HepG2 (cell line): ENCODE data around the gene CPEB3. TPM values are rescaled to one million over a fixed set of nuclear protein-coding genes. Genes with fewer than 3 reads are reported as not detected.

Source experiments
- CCDC6 ChIP-seq: sonication (generic); formaldehyde crosslinking; IDR thresholded peaks from 2 replicates; pipeline ENCODE4 v1.8.1; 2022; ENCODE audit warnings: mild to moderate bottlenecking, missing genetic modification reagents, moderate library complexity
- DDIT3 ChIP-seq: sonication (generic); formaldehyde crosslinking; IDR thresholded peaks from 2 replicates; pipeline ENCODE4 v1.4.0; 2020; ENCODE audit warnings: mild to moderate bottlenecking, missing genetic modification reagents
- DNMT3B ChIP-seq: conservative IDR thresholded peaks from 2 replicates; pipeline ENCODE4 v1.6.1; 2016; ENCODE audit warnings: missing biosample characterization, control low read depth
- ESRRA ChIP-seq: sonication (generic); formaldehyde crosslinking; IDR thresholded peaks from 2 replicates; pipeline ENCODE4 v1.5.1; 2020; ENCODE audit warnings: mild to moderate bottlenecking, low read depth, missing genetic modification reagents
- FOXM1 ChIP-seq: sonication (generic); formaldehyde crosslinking; IDR thresholded peaks from 2 replicates; pipeline ENCODE4 v1.5.0; 2020; ENCODE audit warnings: missing genetic modification reagents
- HCFC1 ChIP-seq: fragments of 150-350 bp; IDR thresholded peaks from 2 replicates; pipeline ENCODE4 v1.6.1; 2014; ENCODE audit warnings: low read depth, low read length
- HDAC1 ChIP-seq: sonication (generic); formaldehyde crosslinking; IDR thresholded peaks from 2 replicates; pipeline ENCODE4 v1.5.1; 2020; ENCODE audit warnings: mild to moderate bottlenecking, missing genetic modification reagents
- HIVEP1 ChIP-seq: sonication (generic); formaldehyde crosslinking; IDR thresholded peaks from 2 replicates; pipeline ENCODE4 v1.4.0; 2020; ENCODE audit warnings: mild to moderate bottlenecking, missing genetic modification reagents
- LRRFIP1 ChIP-seq: sonication (generic); formaldehyde crosslinking; conservative IDR thresholded peaks from 2 replicates; pipeline ENCODE4 v1.4.0; 2020; ENCODE audit warnings: missing genetic modification reagents
- MAFF ChIP-seq: IDR thresholded peaks from 2 replicates; pipeline ENCODE4 v1.6.1; 2011; ENCODE audit warnings: low read depth, low read length, improper control_type of control experiment
- MED1 ChIP-seq: sonication (generic); formaldehyde crosslinking; IDR thresholded peaks from 2 replicates; pipeline ENCODE4 v1.4.0; 2020; ENCODE audit warnings: missing genetic modification reagents
- NFE2 ChIP-seq: sonication (generic); formaldehyde crosslinking; IDR thresholded peaks from 2 replicates; pipeline ENCODE4 v1.4.0; 2020; ENCODE audit warnings: missing genetic modification reagents
- RARA ChIP-seq: IDR thresholded peaks from 2 replicates; pipeline ENCODE4 v1.6.1; 2016; ENCODE audit warnings: missing genetic modification reagents, missing compliant biosample characterization
- REXO4 ChIP-seq: sonication (generic); formaldehyde crosslinking; IDR thresholded peaks from 2 replicates; pipeline ENCODE4 v1.8.0; 2022; ENCODE audit warnings: missing genetic modification reagents, mild to moderate bottlenecking, borderline replicate concordance
- TRIM24 ChIP-seq: sonication (generic); formaldehyde crosslinking; IDR thresholded peaks from 2 replicates; pipeline ENCODE4 v1.8.0; 2022; ENCODE audit warnings: mild to moderate bottlenecking, missing genetic modification reagents
- YY1 ChIP-seq: IDR thresholded peaks from 2 replicates; pipeline ENCODE4 v1.6.1; 2011; ENCODE audit warnings: low read length, low read depth, moderate library complexity, mild to moderate bottlenecking; ENCODE audit not compliant: insufficient read depth, insufficient replicate concordance
- ZBTB21 ChIP-seq: sonication (generic); formaldehyde crosslinking; IDR thresholded peaks from 2 replicates; pipeline ENCODE4 v1.4.0; 2020; ENCODE audit warnings: missing genetic modification reagents
- ZNF12 ChIP-seq: sonication (generic); formaldehyde crosslinking; IDR thresholded peaks from 2 replicates; pipeline ENCODE4 v1.5.0; 2020; ENCODE audit warnings: missing genetic modification reagents
- ZNF263 ChIP-seq: sonication (generic); formaldehyde crosslinking; IDR thresholded peaks from 2 replicates; pipeline ENCODE4 v1.4.0; 2020; ENCODE audit warnings: missing genetic modification reagents
- ZNF556 ChIP-seq: sonication (generic); formaldehyde crosslinking; IDR thresholded peaks from 2 replicates; pipeline ENCODE4 v1.4.0; 2020; ENCODE audit warnings: mild to moderate bottlenecking, missing genetic modification reagents, borderline replicate concordance
- polyA plus RNA-seq, 8 experiments: library from polyadenylated mRNA; depleted of rRNA in 3 of 8; stranded (reverse) in 7 of 8; unstranded in 1 of 8; fragments of >200 nt; fragmentation: Illumina TruSeq in 4 of 8; extraction: Trizol in 4 of 8; gene quantifications; 2 replicates each; pipeline versions ENCODE4 v1.2.1 to v1.2.3, GENCODE V29; 2011 to 2016; ENCODE audit warnings: low read depth in 4 of 8, missing spikeins in 1 of 8, mixed read lengths in 1 of 8; ENCODE audit not compliant: insufficient read depth in 1 of 8
- total RNA-seq, 5 experiments: library from RNA; depleted of rRNA; stranded (reverse); fragments of >200 nt; fragmentation: Illumina TruSeq; extraction: Trizol; gene quantifications; 2 replicates each; pipeline ENCODE4 v1.2.3, GENCODE V29; 2016; ENCODE audit warnings: low read depth in 1 of 5
- TF ChIP-seq, protein P1 (sequence below): sonication (generic); formaldehyde crosslinking; IDR thresholded peaks from 2 replicates; pipeline ENCODE4 v1.8.1; 2023; ENCODE audit warnings: missing genetic modification reagents, mild to moderate bottlenecking, borderline replicate concordance
- TF ChIP-seq, protein P2 (sequence below): sonication (generic); formaldehyde crosslinking; IDR thresholded peaks from 2 replicates; pipeline ENCODE4 v1.5.0; 2020; ENCODE audit warnings: missing genetic modification reagents
- TF ChIP-seq, protein P3 (sequence below): sonication (generic); formaldehyde crosslinking; IDR thresholded peaks from 2 replicates; pipeline ENCODE4 v1.4.0; 2020; ENCODE audit warnings: missing genetic modification reagents
- TF ChIP-seq, protein P4 (sequence below): sonication (generic); formaldehyde crosslinking; IDR thresholded peaks from 2 replicates; pipeline ENCODE4 v1.5.0; 2020; ENCODE audit warnings: mild to moderate bottlenecking, missing genetic modification reagents

Gene CPEB3
- total and polyA plus RNA-seq, 2 of the 13 experiments (the other 11 are each of a cell fraction or from before 2014, with no cell fraction given), result 0.66 to 0.70 TPM

DNA sequence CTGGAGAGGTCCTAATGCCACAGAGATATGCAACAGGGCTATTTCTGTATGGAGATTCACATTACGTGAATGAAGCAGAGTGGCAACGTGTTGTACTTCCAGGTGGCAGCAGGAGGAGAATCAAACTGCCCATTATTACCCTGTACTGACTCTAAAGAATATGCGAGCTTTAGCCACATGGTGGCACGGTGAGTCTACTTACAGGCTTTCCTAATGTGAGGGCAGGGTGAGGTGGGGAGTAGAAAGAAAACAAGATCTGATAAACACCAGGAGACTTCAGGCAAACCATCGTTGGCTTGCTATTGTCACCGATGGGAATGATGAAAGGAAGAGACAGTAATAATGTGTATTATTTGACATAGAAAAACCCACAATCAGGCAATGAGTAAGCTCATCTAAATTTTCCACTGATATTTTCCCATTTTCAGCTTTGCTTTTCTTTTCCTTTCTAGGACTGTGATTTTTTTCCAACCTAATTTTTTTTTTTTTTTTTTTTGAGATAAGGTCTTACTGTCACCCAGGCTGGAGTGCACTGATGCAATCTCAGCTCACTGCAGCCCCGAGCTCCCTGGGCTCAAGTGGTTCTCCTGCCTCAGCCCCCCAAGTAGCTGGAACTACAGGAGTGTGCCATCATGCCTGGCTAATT lies 203.0 kb downstream of the CPEB3 start (continued):
- TF ChIP-seq, protein P1, sequence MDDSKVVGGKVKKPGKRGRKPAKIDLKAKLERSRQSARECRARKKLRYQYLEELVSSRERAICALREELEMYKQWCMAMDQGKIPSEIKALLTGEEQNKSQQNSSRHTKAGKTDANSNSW (CRISPR knock-in tag), result no peak
- TF ChIP-seq ZNF556 (CRISPR knock-in tag) (no peak), MED1 (0 out of 2 replicates have a peak, but pooled peaks have one; percentile 36), HIVEP1 (CRISPR knock-in tag) (no peak), ZNF263 (CRISPR knock-in tag) (no peak), ESRRA (CRISPR knock-in tag) (no peak), YY1 (no peak), REXO4 (CRISPR knock-in tag) (no peak), TRIM24 (CRISPR knock-in tag) (no peak), NFE2 (CRISPR knock-in tag) (no peak), LRRFIP1 (CRISPR knock-in tag) (no peak), RARA (CRISPR knock-in tag) (0 out of 2 replicates have a peak, but pooled peaks have one; percentile 15), FOXM1 (CRISPR knock-in tag) (no peak), DNMT3B (CRISPR knock-in tag) (0 out of 2 replicates have a peak, but pooled peaks have one; percentile 35), ZNF12 (peak; percentile 56; the same call in 1 of the 2 replicates), CCDC6 (peak; percentile 34; the same call in 1 of the 2 replicates), DDIT3 (no peak), ZBTB21 (no peak), HDAC1 (CRISPR knock-in tag) (no peak), MAFF (no peak), HCFC1 (no peak)
- TF ChIP-seq, protein P2, sequence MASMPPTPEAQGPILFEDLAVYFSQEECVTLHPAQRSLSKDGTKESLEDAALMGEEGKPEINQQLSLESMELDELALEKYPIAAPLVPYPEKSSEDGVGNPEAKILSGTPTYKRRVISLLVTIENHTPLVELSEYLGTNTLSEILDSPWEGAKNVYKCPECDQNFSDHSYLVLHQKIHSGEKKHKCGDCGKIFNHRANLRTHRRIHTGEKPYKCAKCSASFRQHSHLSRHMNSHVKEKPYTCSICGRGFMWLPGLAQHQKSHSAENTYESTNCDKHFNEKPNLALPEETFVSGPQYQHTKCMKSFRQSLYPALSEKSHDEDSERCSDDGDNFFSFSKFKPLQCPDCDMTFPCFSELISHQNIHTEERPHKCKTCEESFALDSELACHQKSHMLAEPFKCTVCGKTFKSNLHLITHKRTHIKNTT, result no peak
- TF ChIP-seq, protein P3, sequence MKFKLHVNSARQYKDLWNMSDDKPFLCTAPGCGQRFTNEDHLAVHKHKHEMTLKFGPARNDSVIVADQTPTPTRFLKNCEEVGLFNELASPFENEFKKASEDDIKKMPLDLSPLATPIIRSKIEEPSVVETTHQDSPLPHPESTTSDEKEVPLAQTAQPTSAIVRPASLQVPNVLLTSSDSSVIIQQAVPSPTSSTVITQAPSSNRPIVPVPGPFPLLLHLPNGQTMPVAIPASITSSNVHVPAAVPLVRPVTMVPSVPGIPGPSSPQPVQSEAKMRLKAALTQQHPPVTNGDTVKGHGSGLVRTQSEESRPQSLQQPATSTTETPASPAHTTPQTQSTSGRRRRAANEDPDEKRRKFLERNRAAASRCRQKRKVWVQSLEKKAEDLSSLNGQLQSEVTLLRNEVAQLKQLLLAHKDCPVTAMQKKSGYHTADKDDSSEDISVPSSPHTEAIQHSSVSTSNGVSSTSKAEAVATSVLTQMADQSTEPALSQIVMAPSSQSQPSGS (CRISPR knock-in tag), result 0 out of 2 replicates have a peak, but pooled peaks have one; percentile 17
- TF ChIP-seq, protein P4, sequence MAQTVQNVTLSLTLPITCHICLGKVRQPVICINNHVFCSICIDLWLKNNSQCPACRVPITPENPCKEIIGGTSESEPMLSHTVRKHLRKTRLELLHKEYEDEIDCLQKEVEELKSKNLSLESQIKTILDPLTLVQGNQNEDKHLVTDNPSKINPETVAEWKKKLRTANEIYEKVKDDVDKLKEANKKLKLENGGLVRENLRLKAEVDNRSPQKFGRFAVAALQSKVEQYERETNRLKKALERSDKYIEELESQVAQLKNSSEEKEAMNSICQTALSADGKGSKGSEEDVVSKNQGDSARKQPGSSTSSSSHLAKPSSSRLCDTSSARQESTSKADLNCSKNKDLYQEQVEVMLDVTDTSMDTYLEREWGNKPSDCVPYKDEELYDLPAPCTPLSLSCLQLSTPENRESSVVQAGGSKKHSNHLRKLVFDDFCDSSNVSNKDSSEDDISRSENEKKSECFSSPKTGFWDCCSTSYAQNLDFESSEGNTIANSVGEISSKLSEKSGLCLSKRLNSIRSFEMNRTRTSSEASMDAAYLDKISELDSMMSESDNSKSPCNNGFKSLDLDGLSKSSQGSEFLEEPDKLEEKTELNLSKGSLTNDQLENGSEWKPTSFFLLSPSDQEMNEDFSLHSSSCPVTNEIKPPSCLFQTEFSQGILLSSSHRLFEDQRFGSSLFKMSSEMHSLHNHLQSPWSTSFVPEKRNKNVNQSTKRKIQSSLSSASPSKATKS (CRISPR knock-in tag), result no peak
